Right lobe of liver (tissue), 6 donors: ENCODE data around the gene RASAL1. TPM values are rescaled to one million over a fixed set of nuclear protein-coding genes. Genes with fewer than 3 reads are reported as not detected.

Experiments
- ATAC-seq, 4 donors: fragments of 200-7000 bp; cut with Tn5 transposase; one replicate each; pipeline ENCODE4 v1.9.1; 2020; ENCODE audit warnings: mild to moderate bottlenecking in 4 of 4, moderate library complexity in 4 of 4
- DNase-seq, 3 donors: peaks; one replicate each; pipeline ENCODE4 v3.0.0-alpha.2; 2020
- H3K27ac ChIP-seq, 3 donors: fragments of 200-600 bp; one replicate each; pipeline ENCODE4 v1.8.0; 2022
- H3K27me3 ChIP-seq, 2 donors: fragments of 200-600 bp; one replicate each; pipeline ENCODE4 v1.8.0; 2022
- H3K36me3 ChIP-seq, 4 donors: fragments of 200-600 bp; sonication (generic) in 1 of 4; one replicate each; pipeline versions ENCODE4 v1.5.1 to v1.8.0; 2017 to 2022; ENCODE audit warnings: control low read depth in 1 of 4
- H3K4me1 ChIP-seq, 4 donors: fragments of 200-600 bp; sonication (generic) in 1 of 4; one replicate each; pipeline versions ENCODE4 v1.5.1 to v1.8.0; 2017 to 2022; ENCODE audit warnings: control low read depth in 1 of 4
- H3K4me3 ChIP-seq, 3 donors: fragments of 200-600 bp; one replicate each; pipeline ENCODE4 v1.8.0; 2022
- H3K9me3 ChIP-seq, 4 donors: fragments of 200-600 bp; sonication (generic) in 1 of 4; one replicate each; pipeline versions ENCODE4 v1.5.1 to v1.8.0; 2017 to 2022; ENCODE audit warnings: control low read depth in 1 of 4
- POLR2A ChIP-seq: fragments of 450-650 bp; IDR thresholded peaks from one replicate; pipeline ENCODE4 v1.6.1; 2017; ENCODE audit warnings: antibody characterized with exemption, mild to moderate bottlenecking
- WGBS: methylation state at CpG from one replicate; pipeline ENCODE4 v1.1.6; 2018; ENCODE audit warnings: low coverage, low lambda C conversion rate; ENCODE audit not compliant: insufficient coverage; ENCODE audit errors: missing lambda C conversion rate; 5-methylcytosine and 5-hydroxymethylcytosine counted together
- intact Hi-C, 2 donors: fragments of 100-400 bp; cut with DNase I; formaldehyde crosslinking; loops; one replicate each; pipeline versions ENCODE4 v1.11.2 to v1.14.1; 2022
- total RNA-seq, 6 experiments: library from RNA; depleted of rRNA in 2 of 6; stranded (reverse); fragments of >200 nt in 2 of 6; fragmentation: NEBNext Ultra II Directional in 3 of 6; extraction: Animal tissue kit (Norgen Biotek cat#: 25700) in 3 of 6; gene quantifications; one replicate each; pipeline versions ENCODE4 v1.1.0 to v1.2.4, GENCODE V29; 2016 to 2023
- TF ChIP-seq, protein P1 (sequence below), 4 donors: fragments of 200-600 bp in 3 of 4; fragments of 450-650 bp in 1 of 4; IDR thresholded peaks; one replicate each; pipeline versions ENCODE4 v1.5.1 to v1.8.0; 2016 to 2022; ENCODE audit warnings: antibody characterized with exemption in 4 of 4, mild to moderate bottlenecking in 2 of 4
- donor health status: DM: no; HTN: yes; CAD: no.
- donor health status: DM: no; HTN: no; CAD: no.
- donor health status: DM: no; HTN: no; CAD: no.
- donor health status: DM: no; HTN: yes; CAD: no.
- donor health status: DM: no; HTN: yes; CAD: no.

The RASAL1 gene
- total RNA-seq, 6 experiments from 2014 or later, result 0.10 to 0.24 (median 0.15) TPM; not detected in 2

DNA sequence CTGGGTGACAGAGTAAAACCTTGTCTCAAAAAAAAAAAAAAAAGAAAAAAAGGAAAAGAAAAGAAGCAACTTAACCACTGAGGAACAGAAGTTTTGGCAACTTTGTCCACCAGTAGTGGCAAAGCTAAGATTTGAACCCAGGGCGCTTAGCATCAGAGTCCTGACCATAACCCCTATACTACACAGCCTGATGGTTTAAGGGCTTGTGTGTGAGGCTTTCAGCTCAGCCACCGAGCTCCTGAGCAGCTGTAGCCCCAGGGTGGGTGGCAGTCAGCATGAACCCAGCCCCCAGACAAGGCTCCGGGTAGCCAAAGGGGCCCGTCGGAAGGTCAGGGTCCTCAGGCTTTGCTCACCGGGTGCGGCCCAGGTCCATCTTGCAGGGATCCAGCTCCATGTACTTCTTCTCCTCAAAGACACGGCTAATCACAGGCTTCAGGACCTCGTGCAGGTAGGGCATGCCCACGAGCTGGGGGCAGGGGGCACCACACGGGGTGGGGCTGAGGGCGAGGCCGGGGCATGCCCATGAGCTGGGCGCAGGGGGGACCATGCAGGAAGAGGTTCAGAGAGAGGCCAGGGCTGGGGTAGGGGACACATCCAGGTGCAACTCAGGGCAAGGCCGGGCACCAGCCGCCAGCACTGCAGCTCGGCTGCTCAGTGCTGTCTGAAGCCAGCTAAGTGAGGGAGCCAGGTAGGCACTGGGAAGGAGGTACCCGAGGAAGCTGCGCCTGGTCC is 20.9 kb downstream of the RASAL1 start:
- no peaks in the 10 kb centered on the region for H3K4me1 ChIP-seq
- ATAC-seq (peak in 1 of 4 donors; percentile 10), DNase-seq (no peak)
- no peaks in the 10 kb centered on the region for H3K9me3 ChIP-seq
- no peak overlapping the region for H3K4me3 ChIP-seq
- TF ChIP-seq POLR2A, result no peak
- TF ChIP-seq, protein P1, sequence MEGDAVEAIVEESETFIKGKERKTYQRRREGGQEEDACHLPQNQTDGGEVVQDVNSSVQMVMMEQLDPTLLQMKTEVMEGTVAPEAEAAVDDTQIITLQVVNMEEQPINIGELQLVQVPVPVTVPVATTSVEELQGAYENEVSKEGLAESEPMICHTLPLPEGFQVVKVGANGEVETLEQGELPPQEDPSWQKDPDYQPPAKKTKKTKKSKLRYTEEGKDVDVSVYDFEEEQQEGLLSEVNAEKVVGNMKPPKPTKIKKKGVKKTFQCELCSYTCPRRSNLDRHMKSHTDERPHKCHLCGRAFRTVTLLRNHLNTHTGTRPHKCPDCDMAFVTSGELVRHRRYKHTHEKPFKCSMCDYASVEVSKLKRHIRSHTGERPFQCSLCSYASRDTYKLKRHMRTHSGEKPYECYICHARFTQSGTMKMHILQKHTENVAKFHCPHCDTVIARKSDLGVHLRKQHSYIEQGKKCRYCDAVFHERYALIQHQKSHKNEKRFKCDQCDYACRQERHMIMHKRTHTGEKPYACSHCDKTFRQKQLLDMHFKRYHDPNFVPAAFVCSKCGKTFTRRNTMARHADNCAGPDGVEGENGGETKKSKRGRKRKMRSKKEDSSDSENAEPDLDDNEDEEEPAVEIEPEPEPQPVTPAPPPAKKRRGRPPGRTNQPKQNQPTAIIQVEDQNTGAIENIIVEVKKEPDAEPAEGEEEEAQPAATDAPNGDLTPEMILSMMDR (IDR thresholded peaks at IDR 0.05), result no peak
- no peaks in the 10 kb centered on the region for H3K36me3 ChIP-seq
- 93% methylated on average over 3 of the region's 19 CpGs for WGBS
- H3K27ac ChIP-seq, result no peak overlapping the region
- intact Hi-C loops, result no loop called here
- H3K27me3 ChIP-seq, result no peaks in the 10 kb centered on the region

DNA sequence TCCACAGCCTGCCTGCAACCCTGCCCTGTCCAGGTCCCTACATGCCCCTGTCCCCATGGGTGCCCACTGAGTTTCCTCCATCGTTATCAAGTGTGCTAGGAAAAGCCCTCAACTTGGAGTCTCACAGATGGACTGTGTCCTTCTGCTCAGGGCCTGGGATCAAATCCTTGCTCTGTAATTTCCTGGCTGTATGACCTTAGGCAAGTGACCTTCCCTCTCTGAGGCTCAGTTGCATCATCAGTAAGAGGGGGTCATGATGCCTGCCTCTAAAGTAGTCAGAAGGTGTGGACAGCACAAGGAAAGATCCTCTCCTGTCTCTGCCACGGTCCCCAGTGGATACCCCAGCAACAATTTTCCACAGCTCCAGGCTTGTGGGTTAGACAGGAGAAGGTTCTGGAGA is 22.2 kb downstream of the RASAL1 start:
- no peaks in the 10 kb centered on the region for H3K4me1 ChIP-seq
- DNase-seq (no peak), ATAC-seq (no peak)
- no peak overlapping the region for H3K27ac ChIP-seq
- H3K36me3 ChIP-seq, result no peaks in the 10 kb centered on the region
- no peaks in the 10 kb centered on the region for H3K9me3 ChIP-seq
- intact Hi-C loops, result no loop called here
- H3K27me3 ChIP-seq, result no peaks in the 10 kb centered on the region
- no peak overlapping the region for H3K4me3 ChIP-seq
- 100% methylated on average over 1 of the region's 2 CpGs for WGBS
- TF ChIP-seq POLR2A, result no peak
- TF ChIP-seq, protein P1 (IDR thresholded peaks at IDR 0.05), result no peak

DNA sequence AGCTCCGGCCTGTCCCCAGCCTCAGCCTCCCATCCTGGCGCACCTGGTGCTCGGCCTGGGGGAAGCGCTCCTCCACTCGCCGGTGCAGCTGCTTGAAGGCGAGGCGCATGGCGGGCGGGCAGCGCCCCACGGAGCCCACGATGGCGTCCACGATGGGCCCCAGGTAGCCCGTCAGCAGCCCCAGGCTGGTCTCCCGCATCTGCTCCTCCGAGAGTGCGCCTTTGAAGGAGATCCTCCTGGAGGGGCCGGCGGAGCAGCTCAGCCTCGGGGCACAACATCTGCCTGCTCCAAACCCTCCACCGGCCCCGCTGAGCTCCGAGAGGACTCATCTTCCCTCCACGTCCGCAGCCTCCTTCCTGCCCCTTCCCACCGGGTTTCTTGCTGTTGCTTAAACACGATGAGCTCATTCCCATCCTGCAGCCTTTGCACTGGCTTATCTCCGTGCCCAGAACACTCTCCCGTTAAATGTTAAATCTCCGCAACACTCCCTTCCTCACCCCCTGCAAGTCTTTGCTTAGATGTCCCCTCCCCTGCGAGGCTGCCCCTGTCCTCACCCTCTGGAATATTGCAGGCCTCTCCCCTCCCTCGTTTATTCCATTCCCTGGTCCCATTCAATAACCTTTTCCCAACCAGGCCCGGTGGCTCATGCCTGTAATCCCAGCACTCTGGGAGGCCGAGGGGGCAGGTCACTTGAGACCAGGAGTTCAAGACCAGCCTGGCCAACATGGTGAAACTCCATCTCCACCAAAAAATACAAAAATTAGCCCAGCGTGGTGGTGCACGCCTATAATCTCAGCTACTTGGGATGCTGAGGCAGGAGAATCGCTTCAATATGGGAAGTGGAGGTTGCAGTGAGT is 23.3 kb downstream of the RASAL1 start:
- TF ChIP-seq, protein P1 (IDR thresholded peaks at IDR 0.05), result no peak
- no peak for TF ChIP-seq POLR2A
- intact Hi-C loops, result no loop called here
- DNase-seq, result no peak

DNA sequence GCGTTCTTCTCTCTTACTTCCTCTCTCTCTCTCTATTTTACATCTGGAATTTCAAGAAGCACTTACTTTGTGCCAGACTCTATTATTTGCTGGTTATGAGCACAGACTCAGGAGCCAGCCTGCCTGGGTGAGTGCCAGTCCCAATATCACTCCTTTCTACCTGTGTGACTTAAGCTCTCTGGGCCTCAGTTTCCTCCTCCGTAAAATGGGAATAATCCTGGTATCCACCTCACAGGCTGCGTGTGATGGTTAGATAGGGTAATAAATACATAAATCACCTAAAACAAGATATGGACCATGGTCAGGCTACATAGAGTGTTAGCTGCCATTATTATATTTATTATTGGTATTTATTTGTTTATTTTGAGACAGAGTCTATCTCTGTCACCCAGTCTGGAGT is 24.3 kb downstream of the RASAL1 start:
- intact Hi-C loops, result no loop called here
- WGBS, result 45% methylated on average over 1 of the region's 3 CpGs
- Histone ChIP-seq H3K27me3 (no peaks in the 10 kb centered on the region), H3K36me3 (no peaks in the 10 kb centered on the region), H3K27ac (no peak overlapping the region), H3K9me3 (no peaks in the 10 kb centered on the region), H3K4me1 (no peaks in the 10 kb centered on the region), H3K4me3 (no peak overlapping the region)
- TF ChIP-seq, protein P1 (IDR thresholded peaks at IDR 0.05), result no peak
- no peak for TF ChIP-seq POLR2A
- ATAC-seq (no peak), DNase-seq (no peak)

More for the DNA sequence above, 23.3 kb downstream of the RASAL1 start:
- Histone ChIP-seq H3K9me3 (no peaks in the 10 kb centered on the region), H3K27me3 (no peaks in the 10 kb centered on the region), H3K36me3 (no peaks in the 10 kb centered on the region), H3K27ac (no peak overlapping the region), H3K4me1 (no peaks in the 10 kb centered on the region), H3K4me3 (no peak overlapping the region)
- WGBS, result 62% methylated on average over 15 of the region's 39 CpGs
- ATAC-seq, result peak in 1 of 4 donors; percentile 16
